Ureter (tissue), 1 donor: ENCODE results near the gene N4BP2L2. TPM values are rescaled to one million over a fixed set of nuclear protein-coding genes. Genes with fewer than 3 reads are reported as not detected.
"Not testable (repeated sequence)": the region's sequence is repeated elsewhere in the genome, so short reads cannot be mapped to it uniquely, and the experiment has no call there.

ENCODE experiments used
- DNase-seq: peaks from one replicate; pipeline ENCODE4 v3.0.0-alpha.2; 2020; ENCODE audit warnings: low spot score
- total RNA-seq: library from RNA; stranded (reverse); gene quantifications from one replicate; pipeline ENCODE4 v1.2.4, GENCODE V29; 2023
- donor health status: DM: yes; HTN: yes; CAD: no.

Gene N4BP2L2
- total RNA-seq, result 245 TPM

DNA sequence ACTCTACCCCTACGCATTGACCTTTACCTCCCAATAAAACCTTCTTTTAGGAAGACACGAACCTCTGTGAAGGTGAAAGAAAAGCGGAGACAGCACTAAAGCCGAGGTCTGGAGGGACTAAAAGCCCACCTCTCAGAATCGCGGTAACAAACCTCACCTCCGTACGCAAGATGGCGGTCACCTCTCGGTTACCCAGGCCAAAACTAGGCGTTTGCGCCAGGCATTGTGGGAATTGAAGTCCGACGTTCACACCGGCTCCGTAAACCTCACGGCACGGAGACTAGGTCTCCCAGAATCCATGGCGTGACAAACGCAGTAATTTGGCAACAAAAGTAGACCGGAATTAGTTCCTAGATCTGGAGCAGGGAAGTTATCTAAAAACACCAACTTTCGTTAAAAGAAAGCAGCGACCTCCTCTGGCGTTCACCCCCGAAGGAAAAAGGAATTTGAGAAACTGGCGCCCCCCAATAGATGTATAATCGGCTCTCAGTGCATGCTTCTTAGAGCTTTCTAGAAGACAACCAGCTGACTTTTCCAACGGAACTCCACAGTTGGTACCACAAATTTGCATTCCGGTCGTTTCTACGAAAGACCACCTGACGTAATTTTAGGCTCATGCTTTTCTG is at the start of gene N4BP2L2:
N4BP2L2 (minus strand) TSS at position 175 of the 626 bp plus-strand sequence. CDS start 1,768 bp downstream, outside the sequence.
- peak; percentile 96 for DNase-seq

DNA sequence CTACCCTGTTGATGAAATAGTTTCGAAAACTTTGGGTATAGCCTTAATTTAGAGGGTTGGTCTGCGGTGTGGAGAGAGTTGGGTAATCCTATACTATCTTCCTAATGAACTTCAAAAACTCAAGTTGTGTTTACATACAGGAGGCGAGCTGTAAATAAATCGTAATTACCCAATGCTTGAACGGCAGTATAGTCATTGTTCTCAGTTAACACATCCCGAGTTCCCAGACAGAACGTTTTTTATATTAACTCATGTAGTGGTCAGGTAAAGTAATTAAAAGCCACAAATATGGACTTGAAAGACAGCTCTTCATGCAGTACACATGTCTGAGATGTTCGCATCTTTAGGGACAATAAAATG is 49.2 kb upstream of the N4BP2L2 start:
- no peak for DNase-seq

DNA sequence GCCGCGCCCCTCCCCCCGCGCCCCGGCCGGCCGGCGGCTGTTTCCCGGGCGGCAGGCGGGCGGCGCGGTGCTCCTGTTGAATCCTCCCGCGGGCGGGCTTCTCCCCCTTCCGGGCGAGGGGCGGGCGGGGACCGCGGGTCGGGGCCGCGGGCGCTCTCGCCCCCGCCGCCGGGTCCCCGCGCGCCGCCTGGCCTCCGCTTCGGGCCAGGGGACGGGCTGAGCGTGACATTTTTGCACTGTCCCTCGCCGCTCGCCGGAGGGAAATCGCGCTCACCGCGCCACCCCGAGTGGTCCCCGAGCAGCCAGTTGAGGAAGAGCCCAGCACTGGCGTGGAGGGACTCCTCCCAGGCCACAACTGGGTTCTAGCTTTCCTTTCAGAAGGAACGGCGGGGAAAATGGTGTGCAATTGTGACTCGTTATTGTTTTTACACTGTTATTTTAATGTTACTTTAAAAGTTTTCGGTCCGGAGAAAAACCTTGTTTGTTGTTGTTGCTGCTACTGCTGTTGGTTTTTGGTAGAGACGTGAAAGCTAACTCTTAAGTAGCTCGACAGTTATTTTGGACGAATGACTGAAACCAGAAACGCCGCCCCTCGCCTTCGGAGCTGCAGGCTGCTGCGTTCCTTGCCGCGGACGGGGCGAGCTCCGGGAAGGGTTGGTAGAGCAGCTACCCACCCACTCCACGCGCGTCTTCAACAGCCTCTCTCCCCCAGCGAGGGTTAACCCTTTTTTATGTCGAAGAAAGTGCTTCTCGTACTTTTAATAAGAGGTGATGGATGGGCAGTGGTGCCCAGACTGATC is 48.6 kb upstream of the N4BP2L2 start:
- peak; percentile 70 for DNase-seq

DNA sequence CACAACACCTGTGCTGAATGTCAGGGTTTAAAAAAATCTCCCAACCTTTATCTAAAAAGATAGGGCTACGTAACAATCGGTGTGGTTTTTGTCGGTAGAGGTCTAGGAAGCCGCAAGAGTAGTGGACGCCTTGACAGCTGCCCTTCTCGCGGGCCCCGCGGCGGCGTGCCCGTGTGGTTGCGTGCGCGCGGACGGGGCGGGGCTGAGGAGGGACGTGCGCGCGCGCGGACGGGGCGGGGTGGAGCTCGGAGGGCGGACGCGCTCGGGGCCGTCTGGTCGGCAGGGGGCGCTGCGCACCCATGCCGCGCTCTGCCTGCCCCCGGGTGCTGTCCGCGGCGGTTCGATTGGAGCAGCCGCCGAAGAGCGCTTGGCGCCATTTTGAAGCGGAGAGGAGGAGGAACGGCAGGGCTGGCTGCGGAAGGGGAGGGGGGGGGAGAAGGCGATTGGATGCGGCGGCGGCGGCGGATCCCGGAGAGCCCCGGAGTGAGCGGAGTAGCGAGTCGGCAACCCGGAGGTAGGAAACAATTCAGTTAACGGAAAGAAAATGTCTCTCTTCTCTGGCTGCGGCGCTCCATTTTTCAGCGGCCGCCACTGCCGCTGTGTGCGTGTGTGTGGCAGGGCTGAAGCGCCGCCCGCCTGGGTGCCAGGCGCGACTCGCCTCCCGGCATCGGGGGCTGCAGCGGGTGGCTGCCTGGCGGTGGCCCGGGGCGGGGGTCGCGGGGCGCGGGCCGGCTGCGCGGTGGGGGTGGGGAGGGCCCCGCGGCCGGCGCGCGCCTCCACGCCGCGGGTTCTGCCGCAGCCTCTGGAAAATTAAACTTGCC is 47.7 kb upstream of the N4BP2L2 start, which contains the start of gene PDS5B:
PDS5B (plus strand) TSS at position 373 of the 821 bp plus-strand sequence. CDS start 62,321 bp downstream, outside the sequence.
- peak; percentile 96 for DNase-seq

DNA sequence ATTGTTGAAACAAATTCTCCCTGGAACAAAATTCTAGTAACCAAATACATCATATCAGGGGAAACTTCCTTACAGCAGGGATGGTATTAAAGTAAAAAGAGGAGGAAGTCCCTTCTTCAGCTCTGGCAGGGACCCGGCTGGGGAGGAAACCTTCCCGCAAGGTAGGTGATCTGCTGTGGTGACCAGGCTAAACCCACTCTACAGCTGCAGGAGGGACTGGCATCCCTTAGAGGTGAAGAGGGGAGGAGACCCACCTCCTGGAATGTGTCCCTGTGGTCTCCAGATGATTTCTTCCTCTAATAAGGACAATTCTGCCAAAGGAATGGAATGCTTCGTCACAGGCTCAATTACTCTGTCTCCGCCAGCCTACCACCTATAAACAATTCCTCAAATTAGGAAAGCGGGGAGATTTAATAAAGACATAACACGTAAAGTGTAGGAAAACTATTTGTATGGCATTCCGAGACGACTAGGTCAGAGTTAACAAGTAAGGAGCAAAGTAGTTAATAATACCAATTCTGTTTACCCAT is 47.0 kb upstream of the N4BP2L2 start:
- no peak for DNase-seq

DNA sequence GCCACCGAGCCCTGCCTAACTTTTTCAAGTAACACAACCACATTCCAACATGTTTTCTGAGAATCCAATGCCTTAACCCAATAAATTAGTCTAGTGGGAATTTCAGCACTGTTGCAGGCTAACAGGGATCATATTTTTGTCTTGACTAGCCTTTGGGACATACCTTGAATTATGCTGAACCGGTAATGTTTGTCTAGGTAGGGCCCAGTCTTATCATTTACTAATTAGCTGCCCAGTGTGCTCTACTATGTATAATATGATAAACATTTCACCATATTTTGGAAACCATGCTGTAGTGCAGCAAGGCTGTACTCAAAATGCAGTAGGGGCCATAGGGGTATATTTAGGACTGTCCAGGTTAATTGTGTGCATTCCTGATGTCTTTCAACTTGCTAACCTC is 44.4 kb upstream of the N4BP2L2 start:
- DNase-seq, result no peak

DNA sequence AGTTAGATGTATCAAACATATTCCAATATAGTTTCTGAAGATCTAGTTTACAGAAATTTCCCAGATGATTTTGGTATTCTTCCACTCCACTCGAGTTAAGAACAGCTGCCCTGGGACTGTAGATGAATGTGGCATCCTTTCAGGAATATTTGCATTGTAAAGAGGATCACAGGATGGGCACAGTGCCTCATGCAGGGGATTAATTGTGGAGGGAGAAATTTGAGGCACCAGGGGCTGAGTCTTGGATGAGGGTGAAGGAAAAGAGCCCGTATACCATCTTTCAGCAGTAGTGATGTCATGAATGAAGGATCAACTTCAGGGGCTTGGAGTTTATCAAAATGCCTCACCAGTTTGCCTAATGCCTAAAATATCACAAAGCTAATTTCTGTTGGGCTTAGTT is 43.7 kb upstream of the N4BP2L2 start:
- no peak for DNase-seq

DNA sequence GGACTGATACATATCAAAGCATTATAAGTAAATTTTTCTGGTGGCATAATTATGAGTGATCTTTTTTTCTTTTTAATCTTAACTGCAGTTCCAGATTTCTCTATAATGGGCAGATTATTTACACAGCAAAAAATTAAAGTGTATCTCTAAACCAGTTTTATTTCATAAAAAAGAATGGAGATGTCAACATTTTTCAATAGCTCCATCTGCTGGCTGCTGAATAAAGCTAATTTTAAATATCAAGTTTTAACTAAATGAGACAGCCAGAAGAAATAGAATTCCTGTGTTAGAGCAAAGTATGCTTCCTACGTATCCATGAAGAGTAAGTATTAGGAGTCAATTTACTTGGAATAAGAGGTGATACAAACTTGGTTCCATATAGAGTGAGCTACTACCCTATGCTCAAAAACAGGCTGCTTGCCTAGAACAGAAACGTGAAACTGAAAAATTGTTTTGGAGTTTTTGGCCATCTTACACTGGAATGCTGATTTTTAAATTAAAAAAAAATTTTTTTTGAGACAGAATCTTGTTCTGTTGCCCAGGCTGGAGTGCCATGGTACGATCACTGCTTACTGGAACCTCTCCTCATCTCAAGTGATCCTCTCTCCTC is 42.7 kb upstream of the N4BP2L2 start:
- no peak for DNase-seq

DNA sequence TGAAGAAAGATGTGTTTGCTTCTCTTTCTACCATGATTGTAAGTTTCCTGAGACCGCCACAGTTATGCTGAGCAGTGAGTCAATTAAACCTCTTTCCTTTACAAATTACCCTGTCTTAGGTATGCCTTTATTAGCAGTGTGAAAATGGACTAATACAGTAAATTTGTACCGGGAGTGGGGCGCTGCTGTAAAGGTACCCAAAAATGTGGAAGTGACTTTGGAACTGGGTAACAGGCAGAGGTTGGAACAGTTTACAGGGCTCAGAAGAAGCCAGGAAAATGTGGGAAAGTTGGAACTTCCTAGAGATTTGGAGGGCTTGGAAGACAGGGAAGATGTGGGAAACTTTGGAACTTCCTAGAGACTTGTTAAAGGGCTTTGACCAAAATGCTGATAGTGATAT is 38.4 kb upstream of the N4BP2L2 start:
- DNase-seq, result no peak

DNA sequence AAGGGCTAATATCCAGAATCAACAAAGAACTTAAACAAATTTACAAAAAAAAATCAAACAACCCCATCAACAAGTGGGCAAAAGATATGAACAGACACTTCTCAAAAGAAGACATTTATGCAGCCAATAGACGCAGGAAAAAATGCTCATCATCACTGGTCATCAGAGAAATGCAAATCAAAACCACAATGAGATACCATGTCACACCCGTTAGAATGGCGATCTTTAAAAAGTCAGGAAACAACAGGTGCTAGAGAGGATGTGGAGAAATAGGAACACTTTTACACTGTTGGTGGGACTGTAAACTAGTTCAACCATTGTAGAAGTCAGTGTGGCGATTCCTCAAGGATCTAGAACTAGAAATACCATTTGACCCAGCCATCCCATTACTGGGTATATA is 37.1 kb upstream of the N4BP2L2 start:
- DNase-seq, result not testable (repeated sequence)

DNA sequence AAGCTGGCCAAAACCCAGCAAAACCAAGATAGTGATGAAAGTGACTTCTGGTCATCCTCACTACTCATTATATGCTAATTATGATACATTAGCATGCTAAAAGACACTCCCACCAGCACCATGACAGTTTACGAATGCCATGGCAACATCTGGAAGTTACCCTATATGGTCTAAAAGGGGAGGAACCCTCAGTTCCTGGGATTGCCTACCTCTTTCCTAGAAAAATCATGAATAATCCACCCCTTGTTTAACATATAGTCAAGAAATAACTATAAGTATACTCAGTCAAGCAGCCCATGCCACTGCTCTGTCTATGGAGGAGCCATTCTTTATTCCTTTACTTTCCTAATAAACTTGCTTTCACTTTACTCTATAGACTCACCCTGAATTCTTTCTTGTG is 22.2 kb upstream of the N4BP2L2 start:
- DNase-seq, result not testable (repeated sequence)

DNA sequence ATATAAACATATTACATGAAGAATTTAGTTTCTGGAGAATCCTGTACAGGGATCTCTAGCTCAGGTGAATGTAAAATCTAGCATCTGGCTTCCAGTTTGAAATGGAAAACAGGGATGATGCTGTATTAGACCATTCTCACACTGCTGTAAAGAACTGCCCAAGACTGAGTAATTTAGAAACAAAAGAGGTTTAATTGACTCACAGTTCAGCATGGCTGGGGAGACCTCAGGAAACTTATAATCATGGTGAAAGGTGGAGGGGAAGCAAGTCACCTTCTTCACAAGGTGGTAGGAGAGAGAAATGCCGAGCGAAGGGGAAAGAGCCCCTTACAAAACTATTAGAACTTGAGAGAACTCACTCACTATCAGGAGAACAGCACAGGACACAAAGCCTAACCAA is 17.0 kb upstream of the N4BP2L2 start:
- DNase-seq, result no peak

DNA sequence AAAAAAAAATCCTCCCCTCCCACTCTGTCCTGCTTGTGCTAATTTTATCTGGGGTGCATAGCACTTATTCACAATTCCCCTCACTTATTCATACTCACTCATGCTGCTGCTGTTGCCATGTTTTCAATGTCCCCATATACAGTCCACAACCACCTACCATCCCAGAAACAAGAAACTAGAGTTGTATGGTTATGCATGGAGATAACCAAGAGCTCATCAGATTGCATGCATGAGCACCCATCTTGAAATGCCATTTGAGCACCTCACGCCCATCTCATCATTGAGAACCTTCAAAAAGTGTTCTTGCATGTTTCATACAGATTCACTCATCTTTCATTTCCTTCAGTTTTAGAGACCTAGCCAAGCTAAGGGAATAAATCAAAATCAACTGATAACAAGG is 15.1 kb upstream of the N4BP2L2 start:
- no peak for DNase-seq

DNA sequence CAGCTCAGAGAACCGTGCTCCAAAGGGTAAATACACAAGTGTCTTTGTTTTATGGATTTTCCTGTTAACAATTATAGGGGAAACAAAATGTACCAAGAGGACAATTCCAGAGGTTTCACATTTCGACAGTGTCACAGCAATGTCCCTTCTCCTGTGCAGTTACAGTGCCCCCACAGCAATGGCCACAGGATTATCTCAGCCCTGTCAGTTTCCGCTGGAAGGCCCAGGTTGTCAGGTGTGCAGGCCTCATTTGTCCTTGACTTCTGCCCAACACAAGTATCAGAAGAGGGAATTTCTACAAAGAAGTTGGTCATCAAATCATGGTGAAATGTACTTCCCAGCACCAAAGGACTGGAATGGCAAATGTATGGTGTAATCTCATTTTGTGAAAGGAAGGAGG is 11.2 kb upstream of the N4BP2L2 start:
- no peak for DNase-seq

DNA sequence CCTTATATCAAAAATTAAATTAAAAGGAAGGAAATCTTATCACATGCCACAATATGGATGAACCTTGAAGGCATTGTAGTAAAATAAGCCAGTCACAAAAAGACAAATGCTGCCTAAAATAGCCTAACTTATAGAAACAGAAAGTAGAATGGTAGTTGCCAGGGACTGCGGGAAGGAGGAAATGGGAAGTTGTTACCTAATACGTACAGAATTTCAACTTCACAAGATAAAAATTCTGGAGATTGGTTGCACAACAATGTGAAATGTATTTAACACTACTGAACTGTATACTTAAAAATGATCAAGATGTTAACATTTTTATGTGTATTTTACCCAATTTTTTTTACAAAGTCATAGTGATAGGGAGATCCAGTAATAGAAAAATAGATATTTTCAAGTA is 10.2 kb upstream of the N4BP2L2 start:
- DNase-seq, result no peak

DNA sequence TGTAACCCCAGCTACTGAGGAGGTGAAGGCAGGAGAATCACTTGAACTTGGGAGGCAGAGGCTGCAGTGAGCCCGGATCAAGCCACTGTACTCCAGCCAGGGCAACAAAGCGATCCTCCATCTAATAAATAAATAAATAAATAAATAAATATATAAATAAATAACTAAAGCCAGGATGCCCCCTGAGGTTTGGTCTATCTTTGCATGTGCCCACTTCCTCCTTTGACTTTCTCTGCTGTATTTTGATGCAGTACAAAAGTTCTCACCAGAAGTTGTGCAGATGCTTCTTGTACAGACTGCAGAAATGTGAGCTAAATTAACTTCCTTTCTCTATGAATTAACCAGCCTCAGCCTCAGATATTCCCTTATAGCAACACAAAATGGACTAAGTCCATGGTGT is 6.5 kb upstream of the N4BP2L2 start:
- DNase-seq, result no peak

DNA sequence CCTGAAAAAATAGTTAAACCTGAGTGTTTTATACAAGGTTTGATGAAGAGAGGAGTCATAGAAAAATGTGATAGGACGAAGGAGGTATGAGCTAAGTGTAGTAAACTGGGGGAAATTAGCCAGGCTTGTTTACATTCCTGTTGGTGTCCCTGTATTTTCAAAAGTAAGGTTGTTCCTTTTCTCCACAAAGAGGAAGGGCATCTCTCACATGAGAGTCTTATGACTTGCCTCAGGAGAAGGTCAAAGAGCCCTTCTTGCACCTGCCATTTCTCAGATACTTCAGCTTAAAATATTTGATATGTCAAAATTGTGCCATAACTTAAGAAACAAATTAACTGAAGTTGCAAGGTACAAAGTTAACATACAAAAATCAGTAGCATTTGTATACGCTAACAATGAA is 3.6 kb upstream of the N4BP2L2 start:
- DNase-seq, result no peak

DNA sequence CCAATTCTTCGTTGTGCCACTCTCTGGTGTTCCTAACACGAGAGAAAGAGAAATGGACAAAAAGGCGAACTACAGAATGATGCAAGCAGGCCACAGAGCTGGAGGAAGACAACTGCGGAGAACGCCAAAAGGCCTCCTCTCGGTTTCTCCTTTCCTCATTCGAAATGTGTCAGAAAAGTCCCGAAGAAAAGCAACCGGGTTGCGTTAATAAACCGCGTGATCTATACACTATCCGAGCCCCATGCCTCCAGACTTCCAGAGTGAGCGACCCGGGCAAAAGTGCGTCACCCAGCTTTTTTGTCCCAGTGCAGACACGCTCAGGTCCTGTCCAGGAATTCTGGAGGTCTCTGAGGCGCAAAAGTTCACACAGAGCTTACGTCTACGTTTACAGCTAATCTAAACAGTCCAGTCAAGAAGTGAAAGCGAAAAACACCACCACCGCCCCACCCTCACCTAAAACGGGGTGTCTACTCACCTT is 413 bp downstream of the N4BP2L2 start:
- DNase-seq, result peak; percentile 60

DNA sequence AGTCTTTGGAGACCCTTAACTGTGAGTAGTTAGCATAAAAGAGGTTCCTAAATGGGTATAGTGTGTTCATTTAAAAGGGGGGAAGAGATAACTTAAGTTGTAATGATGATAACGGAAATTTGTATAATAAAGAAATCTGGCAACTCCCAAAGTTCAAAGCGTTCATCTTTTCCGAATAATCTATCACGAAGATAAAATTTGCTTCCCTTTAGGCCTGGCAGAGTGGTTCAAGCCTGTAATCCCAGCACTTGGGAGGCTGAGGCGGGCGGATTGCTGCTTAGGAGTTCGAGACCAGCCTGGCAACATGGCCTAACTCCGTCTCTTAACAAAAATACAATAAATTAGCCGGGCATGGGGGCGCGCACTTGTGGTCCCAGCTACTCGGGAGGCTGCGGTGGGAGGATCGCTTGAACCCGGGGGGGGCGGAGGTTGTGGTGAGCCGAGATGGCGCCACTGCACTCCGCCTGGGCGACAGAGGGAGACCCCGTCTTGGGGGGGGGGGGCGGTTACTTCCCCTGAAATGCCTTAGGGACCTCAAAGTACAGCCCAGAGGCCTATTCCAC is 934 bp downstream of the N4BP2L2 start:
- DNase-seq, result peak; percentile 48

DNA sequence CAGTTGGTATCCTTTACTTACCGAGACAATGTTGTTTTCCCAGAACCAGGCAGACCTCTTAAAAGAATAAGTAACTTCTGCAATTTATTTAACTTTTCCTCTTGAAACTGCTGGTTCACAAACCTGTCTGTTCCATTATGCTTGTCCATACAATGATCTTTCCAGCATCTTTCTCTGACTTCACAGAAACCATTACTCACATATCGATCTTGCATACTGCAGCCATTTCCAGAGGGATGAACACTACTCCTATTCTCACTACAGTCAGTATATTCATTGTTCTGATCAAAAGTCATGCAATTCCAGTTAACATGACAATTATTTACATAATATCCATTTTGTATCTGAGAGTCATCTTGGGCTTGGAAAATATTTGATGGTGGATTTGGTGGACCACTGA is 2.8 kb downstream of the N4BP2L2 start:
- no peak for DNase-seq

DNA sequence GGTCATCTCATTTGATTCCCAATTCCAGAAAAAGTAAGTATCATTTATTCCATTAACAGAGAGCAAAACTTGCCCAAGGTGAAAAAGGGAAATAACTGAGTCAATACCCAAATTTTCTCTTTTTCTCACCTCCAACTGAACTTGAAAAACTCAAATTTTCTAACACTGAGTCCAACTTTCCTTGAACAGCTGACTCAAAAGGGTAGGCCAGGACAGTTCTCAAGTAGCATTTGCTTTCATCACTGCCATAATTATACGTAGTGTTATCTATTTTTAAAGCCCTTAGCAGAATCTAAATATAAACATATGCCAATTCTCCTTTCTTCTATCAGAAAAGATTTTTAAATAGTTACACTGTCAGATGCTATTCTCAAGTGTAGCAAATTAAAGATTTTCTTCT is 3.5 kb downstream of the N4BP2L2 start:
- no peak for DNase-seq
